Stimulated activated naive CD4-positive, alpha-beta T cell (primary cell): Measurements from ENCODE around the gene HARS1.
"Not testable (repeated sequence)": the region's sequence is repeated elsewhere in the genome, so short reads cannot be mapped to it uniquely, and the experiment has no call there.

Experiments
- DNase-seq, 6 experiments: peaks; one replicate each; lab custom pipeline; 2025; lab: John Stamatoyannopoulos, UW

HARS1 gene

GRCh38 chr5:140633501-140633900 is 57.7 kb downstream of the HARS1 start:
- no peak for DNase-seq

- DNase-seq = peak in 3 of 6 experiments; percentile 31 to 57 (median 50)
Observed at GRCh38 chr5:140633021-140633471, 58.1 kb downstream of the HARS1 start, which contains the start of gene CD14. CD14 (minus strand) TSS chr5:140633175; CDS start chr5:140633071, 104 bp downstream.

DNA sequence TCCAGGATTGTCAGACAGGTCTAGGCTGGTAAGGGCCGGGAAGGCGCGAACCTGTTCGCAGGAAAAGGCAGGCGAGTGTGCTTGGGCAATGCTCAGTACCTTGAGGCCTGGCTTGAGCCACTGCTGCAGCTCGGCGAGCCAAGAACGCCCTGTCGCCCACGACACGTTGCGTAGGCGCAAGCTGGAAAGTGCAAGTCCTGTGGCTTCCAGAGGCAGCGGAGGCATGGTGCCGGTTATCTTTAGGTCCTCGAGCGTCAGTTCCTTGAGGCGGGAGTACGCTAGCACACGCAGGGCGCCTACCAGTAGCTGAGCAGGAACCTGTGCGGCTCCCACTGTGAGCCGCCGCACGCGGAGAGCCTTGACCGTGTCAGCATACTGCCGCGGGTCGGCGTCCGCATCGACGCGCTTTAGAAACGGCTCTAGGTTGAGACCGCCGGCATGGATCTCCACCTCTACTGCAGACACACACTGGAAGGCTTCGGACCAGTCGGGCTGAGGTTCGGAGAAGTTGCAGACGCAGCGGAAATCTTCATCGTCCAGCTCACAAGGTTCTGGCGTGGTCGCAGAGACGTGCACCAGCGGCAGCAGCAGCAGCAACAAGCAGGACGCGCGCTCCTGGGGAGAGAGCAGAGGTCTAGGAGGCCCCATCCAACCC is 58.7 kb downstream of the HARS1 start:
- DNase-seq = peak; percentile 16 to 69 (median 44)

- DNase-seq = peak; percentile 3 to 67 (median 44)
Observed at GRCh38 chr5:140631831-140632365, 59.3 kb downstream of the HARS1 start.

DNA sequence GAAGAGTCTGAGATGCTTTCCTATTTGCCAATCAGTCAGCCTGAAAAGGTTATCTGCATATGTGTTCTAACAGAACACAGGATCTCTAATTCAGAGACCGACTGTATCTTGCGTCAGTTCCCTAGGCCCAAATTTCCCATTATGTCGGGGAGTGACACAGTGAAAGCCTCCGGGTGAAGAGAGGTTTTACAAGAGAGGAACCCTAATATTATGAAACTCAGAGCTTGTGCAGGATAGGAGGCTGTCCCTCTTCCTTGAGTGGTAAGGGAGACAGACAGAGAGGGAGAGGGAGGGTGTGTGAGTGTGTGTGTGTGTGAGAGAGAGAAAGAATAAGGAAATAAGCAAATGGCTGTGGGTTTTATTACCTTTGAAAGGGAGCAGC is 60.1 kb downstream of the HARS1 start:
- DNase-seq = no peak

GRCh38 chr5:140630292-140631035 is 60.7 kb downstream of the HARS1 start:
- no peak for DNase-seq

DNA sequence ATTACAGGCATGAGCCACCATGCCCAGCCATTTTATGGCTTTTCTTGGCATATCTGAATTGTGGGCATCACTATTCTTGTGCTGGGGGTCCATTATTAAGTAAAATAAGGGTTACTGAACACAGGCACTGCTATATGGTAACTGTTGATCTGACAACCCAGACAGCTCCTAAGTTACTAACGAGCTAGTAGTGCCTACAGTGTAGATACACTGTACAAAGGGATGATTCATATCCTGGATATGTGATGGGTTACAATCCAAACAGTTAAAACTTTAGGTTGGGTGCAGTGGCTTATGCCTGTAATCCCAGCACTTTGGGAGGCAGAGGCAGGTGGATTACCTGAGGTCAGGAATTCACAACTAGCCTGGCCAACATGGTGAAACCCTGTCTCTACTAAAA is 62.5 kb downstream of the HARS1 start:
- no peak for DNase-seq

DNA sequence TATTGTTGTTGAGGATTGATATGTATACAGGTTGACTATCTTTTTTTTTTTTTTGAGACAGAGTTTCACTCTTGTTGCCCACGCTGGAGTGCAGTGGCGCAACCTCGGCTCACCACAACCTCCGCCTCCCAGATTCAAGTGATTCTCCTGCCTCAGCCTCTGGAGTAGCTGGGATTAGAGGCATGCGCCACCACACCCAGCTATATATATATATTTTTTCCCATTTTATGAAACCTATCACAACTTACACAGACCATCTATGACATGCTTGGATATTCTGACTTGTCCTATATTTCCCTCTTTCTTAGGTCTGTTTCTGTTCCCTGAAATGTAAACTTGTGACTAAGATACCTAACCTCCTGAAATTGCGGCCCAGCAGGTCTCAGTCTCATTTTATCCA is 63.2 kb downstream of the HARS1 start:
- DNase-seq = no peak

GRCh38 chr5:140624886-140625285 is 66.3 kb downstream of the HARS1 start:
- DNase-seq = not testable (repeated sequence)
